Endothelial cell of umbilical vein (primary cell): ENCODE data around the gene RHBDF1. TPM values are rescaled to one million over a fixed set of nuclear protein-coding genes. Genes with fewer than 3 reads are reported as not detected.

ENCODE experiments used
- BruUV-seq: library from RNA; stranded (reverse); fragments of 400-500 nt; replicated peaks from 2 replicates; lab custom pipeline; 2021; lab: Mats Ljungman, UMichigan
- CTCF ChIA-PET: fragments of 300-600, 350-600 bp; sonication (Branson Sonifier 250); formaldehyde crosslinking; loops from one replicate; lab custom pipeline; 2021; ENCODE audit warnings: antibody characterized with exemption, inconsistent platforms; lab: Charles Lee
- POLR2A ChIA-PET: fragments of 300-600, 350-600 bp; sonication (Branson Sonifier 250); formaldehyde crosslinking; loops from one replicate; lab custom pipeline; 2021; ENCODE audit warnings: antibody characterized with exemption, inconsistent platforms; lab: Charles Lee
- DNase-seq: peaks from one replicate; pipeline ENCODE4 v3.0.0-alpha.2; 2011; ENCODE audit warnings: low read depth, low spot score
- FAIRE-seq: peaks from 2 replicates; lab custom pipeline; 2011; peaks lifted over from hg19 to GRCh38; lab: Jason Lieb, UNC
- H2AFZ ChIP-seq: 2 replicates; pipeline ENCODE4 v1.6.0; 2012; ENCODE audit warnings: low read depth, low read length, control low read depth, inconsistent platforms
- H3K27ac ChIP-seq: 2 replicates; pipeline ENCODE4 v1.5.1; 2011; ENCODE audit warnings: low read depth, mild to moderate bottlenecking, control low read depth, low read length, moderate library complexity; ENCODE audit not compliant: insufficient read depth
- H3K27me3 ChIP-seq, 2 experiments: 2 replicates each; pipeline versions ENCODE4 v1.6.0 to v1.6.1; 2011; ENCODE audit warnings: low read length in 2 of 2, mixed read lengths in 1 of 2; ENCODE audit not compliant: control insufficient read depth in 2 of 2, insufficient read depth in 2 of 2
- H3K36me3 ChIP-seq, 2 experiments: 2 replicates in 1 of 2; 3 replicates in 1 of 2; pipeline ENCODE4 v1.5.1; 2011; ENCODE audit warnings: low read length in 2 of 2, mild to moderate bottlenecking in 1 of 2, moderate library complexity in 1 of 2; ENCODE audit not compliant: control insufficient read depth in 2 of 2, insufficient read depth in 2 of 2; ENCODE audit errors: extremely low read depth in 1 of 2
- H3K4me1 ChIP-seq: 3 replicates; pipeline ENCODE4 v1.5.1; 2011; ENCODE audit warnings: mild to moderate bottlenecking, low read length; ENCODE audit not compliant: control insufficient read depth, insufficient read depth; ENCODE audit errors: extremely low read depth
- H3K4me2 ChIP-seq: 2 replicates; pipeline ENCODE4 v1.6.1; 2011; ENCODE audit warnings: low read length, control low read depth, mixed read lengths; ENCODE audit not compliant: insufficient read depth
- H3K4me3 ChIP-seq, 3 experiments: fragments of 200-600 bp in 1 of 3; sonication (generic), shearing (Covaris generic) in 1 of 3; replicated peaks in 1 of 3; 2 replicates each; pipeline ENCODE4 v1.5.1; 2011 to 2016; ENCODE audit warnings: control low read depth in 3 of 3, low read length in 3 of 3, mild to moderate bottlenecking in 2 of 3, inconsistent platforms in 1 of 3, low read depth in 1 of 3, moderate library complexity in 1 of 3; ENCODE audit not compliant: insufficient read depth in 1 of 3
- H3K79me2 ChIP-seq: 2 replicates; pipeline ENCODE4 v1.6.0; 2012; ENCODE audit warnings: low read length, inconsistent platforms; ENCODE audit not compliant: control insufficient read depth, insufficient read depth
- H3K9ac ChIP-seq: replicated peaks from 2 replicates; pipeline ENCODE3; 2011; ENCODE audit warnings: low read length, control low read depth; ENCODE audit not compliant: insufficient read depth; ENCODE audit errors: extremely low read depth
- H3K9me1 ChIP-seq: replicated peaks from 3 replicates; pipeline ENCODE4 v1.6.0; 2011; ENCODE audit warnings: mild to moderate bottlenecking, low read length; ENCODE audit not compliant: control insufficient read depth, insufficient read depth; ENCODE audit errors: extremely low read depth
- H3K9me3 ChIP-seq: replicated peaks from 2 replicates; pipeline ENCODE4 v1.5.1; 2012; ENCODE audit warnings: low read length, inconsistent platforms; ENCODE audit not compliant: control insufficient read depth, insufficient read depth
- H4K20me1 ChIP-seq: replicated peaks from 2 replicates; pipeline ENCODE3; 2011; ENCODE audit warnings: mild to moderate bottlenecking, low read length; ENCODE audit not compliant: control insufficient read depth, insufficient read depth; ENCODE audit errors: extremely low read depth
- EZH2 ChIP-seq: IDR thresholded peaks from 2 replicates; pipeline ENCODE4 v1.6.1; 2012; ENCODE audit warnings: borderline replicate concordance, low read depth, mild to moderate bottlenecking, moderate library complexity, low read length, inconsistent platforms; ENCODE audit not compliant: severe bottlenecking
- FOS ChIP-seq: IDR thresholded peaks from 2 replicates; pipeline ENCODE4 v1.6.1; 2011; ENCODE audit warnings: mild to moderate bottlenecking, low read length, moderate library complexity, borderline replicate concordance; ENCODE audit not compliant: insufficient read depth
- GATA2 ChIP-seq: IDR thresholded peaks from 2 replicates; pipeline ENCODE4 v1.7.0; 2011; ENCODE audit warnings: low read depth, mild to moderate bottlenecking, moderate library complexity, mixed read lengths, low read length; ENCODE audit not compliant: insufficient read length, insufficient read depth
- JUN ChIP-seq: IDR thresholded peaks from 2 replicates; pipeline ENCODE4 v1.6.1; 2011; ENCODE audit warnings: borderline replicate concordance, low read depth; ENCODE audit not compliant: insufficient read length, insufficient read depth
- MYC ChIP-seq: IDR thresholded peaks from one replicate; pipeline ENCODE4 v1.6.1; 2011; ENCODE audit warnings: mild to moderate bottlenecking, low read depth, low read length
- POLR2A ChIP-seq: IDR thresholded peaks from 2 replicates; pipeline ENCODE4 v1.6.1; 2012; ENCODE audit warnings: low read depth, mild to moderate bottlenecking, control low read depth, low read length
- POLR2AphosphoS5 ChIP-seq: IDR thresholded peaks from 2 replicates; pipeline ENCODE4 v1.6.1; 2012; ENCODE audit warnings: low read depth, mild to moderate bottlenecking, control low read depth, low read length, moderate library complexity; ENCODE audit not compliant: insufficient read depth
- dilution Hi-C: fragments of 300-500 bp; cut with MboI; formaldehyde crosslinking; loops from one replicate; pipeline ENCODE4 v1.15.0; 2019; ENCODE audit warnings: low sequenced_read_pairs; ENCODE audit not compliant: extremely low pct_ligation_motif_present
- intact Hi-C: fragments of 100-400 bp; cut with micrococcal nuclease; formaldehyde crosslinking; loops from one replicate; pipeline ENCODE4 v1.10.0; 2022
- polyA plus RNA-seq, 4 experiments: library from polyadenylated mRNA; depleted of rRNA in 3 of 4; stranded (reverse) in 3 of 4; unstranded in 1 of 4; fragments of >200 nt; gene quantifications; 2 replicates each; pipeline versions ENCODE4 v1.2.1 to v1.2.3, GENCODE V29; 2011 to 2012; ENCODE audit warnings: missing spikeins in 1 of 4
- total RNA-seq: library from RNA; stranded (reverse); gene quantifications from 2 replicates; pipeline ENCODE4 v1.2.3, GENCODE V29; 2021
- TF ChIP-seq, protein P1 (sequence below), 2 donors: IDR thresholded peaks; 1 replicate in 1 of 2; 2 replicates in 1 of 2; pipeline ENCODE4 v1.5.1; 2011; ENCODE audit warnings: low read length in 2 of 2, mild to moderate bottlenecking in 2 of 2, moderate library complexity in 2 of 2, control low read depth in 1 of 2, inconsistent platforms in 1 of 2, low read depth in 1 of 2; ENCODE audit not compliant: insufficient read depth in 1 of 2; ENCODE audit errors: extremely low read depth in 1 of 2
- TF ChIP-seq, protein P2 (sequence below): IDR thresholded peaks from 2 replicates; pipeline ENCODE4 v1.6.1; 2011; ENCODE audit not compliant: insufficient read depth, insufficient read length

Gene RHBDF1
- total and polyA plus RNA-seq, 2 donors (not counting 3 experiments of a cell fraction or from before 2014, with no cell fraction given): 57.0 to 113 TPM

DNA sequence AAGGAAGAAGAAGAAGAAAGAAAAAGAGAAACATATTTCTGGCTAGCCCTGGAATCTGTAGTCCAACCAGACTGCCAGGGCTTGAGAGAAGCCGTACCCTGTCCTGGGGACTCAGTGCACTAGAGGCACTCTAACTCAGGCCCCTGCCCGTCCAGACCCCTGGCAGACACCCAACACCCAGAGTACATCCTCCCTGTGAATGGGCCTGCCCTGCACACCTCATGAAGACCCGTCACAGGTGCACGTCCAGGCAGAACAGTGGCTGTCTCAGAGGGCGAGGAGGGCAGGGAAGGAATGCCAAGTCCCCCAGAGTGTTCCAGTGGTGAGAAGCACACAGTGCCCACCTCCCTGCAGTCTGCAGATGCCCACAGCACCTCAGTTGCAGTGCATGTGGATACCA lies 28.6 kb upstream of the RHBDF1 start:
- no TSS peak for BruUV-seq
- TF ChIP-seq FOS (no peak), GATA2 (no peak), POLR2A (no peak), MYC (no peak), POLR2AphosphoS5 (no peak), EZH2 (no peak), JUN (no peak)
- TF ChIP-seq, protein P1, sequence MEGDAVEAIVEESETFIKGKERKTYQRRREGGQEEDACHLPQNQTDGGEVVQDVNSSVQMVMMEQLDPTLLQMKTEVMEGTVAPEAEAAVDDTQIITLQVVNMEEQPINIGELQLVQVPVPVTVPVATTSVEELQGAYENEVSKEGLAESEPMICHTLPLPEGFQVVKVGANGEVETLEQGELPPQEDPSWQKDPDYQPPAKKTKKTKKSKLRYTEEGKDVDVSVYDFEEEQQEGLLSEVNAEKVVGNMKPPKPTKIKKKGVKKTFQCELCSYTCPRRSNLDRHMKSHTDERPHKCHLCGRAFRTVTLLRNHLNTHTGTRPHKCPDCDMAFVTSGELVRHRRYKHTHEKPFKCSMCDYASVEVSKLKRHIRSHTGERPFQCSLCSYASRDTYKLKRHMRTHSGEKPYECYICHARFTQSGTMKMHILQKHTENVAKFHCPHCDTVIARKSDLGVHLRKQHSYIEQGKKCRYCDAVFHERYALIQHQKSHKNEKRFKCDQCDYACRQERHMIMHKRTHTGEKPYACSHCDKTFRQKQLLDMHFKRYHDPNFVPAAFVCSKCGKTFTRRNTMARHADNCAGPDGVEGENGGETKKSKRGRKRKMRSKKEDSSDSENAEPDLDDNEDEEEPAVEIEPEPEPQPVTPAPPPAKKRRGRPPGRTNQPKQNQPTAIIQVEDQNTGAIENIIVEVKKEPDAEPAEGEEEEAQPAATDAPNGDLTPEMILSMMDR (IDR thresholded peaks at IDR 0.05; ENCODE audit: extremely low read depth in 1 of 2, insufficient read depth in 1 of 2, low read depth in 1 of 2, low read length in 2 of 2): no peak
- TF ChIP-seq, protein P2, sequence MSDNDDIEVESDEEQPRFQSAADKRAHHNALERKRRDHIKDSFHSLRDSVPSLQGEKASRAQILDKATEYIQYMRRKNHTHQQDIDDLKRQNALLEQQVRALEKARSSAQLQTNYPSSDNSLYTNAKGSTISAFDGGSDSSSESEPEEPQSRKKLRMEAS: no peak
- Histone ChIP-seq H3K36me3 (peaks cover 0 to 9% of the 10 kb centered on the region in 2 experiments), H3K4me2 (no peak overlapping the region), H3K4me1 (peaks cover 5% of the 10 kb centered on the region), H3K27ac (no peak overlapping the region), H3K9me3 (no peaks in the 10 kb centered on the region), H4K20me1 (no peaks in the 10 kb centered on the region), H2AFZ (no peak overlapping the region), H3K27me3 (no peaks in the 10 kb centered on the region), H3K9ac (no peak overlapping the region), H3K9me1 (no peaks in the 10 kb centered on the region), H3K4me3 (no peak overlapping the region), H3K79me2 (no peaks in the 10 kb centered on the region)
- FAIRE-seq: no peak
- DNase-seq: no peak
- intact Hi-C loops: no loop called here
- ChIA-PET POLR2A (no interaction called here), CTCF (no interaction called here)
- dilution Hi-C loops: no loop called here
